ENCODE measurements around the gene SYNGR3. TPM values are rescaled to one million over a fixed set of nuclear protein-coding genes. Genes with fewer than 3 reads are reported as not detected.

Gene SYNGR3
- total RNA-seq, 1 experiment from 2014 or later, result 4.0 TPM

GRCh38 chr16:1991135-1991551 is 1.4 kb downstream of the SYNGR3 start:
- no peak for DNase-seq (ENCODE audit: extremely low read depth, low read depth)

- DNase-seq (ENCODE audit: extremely low read depth, low read depth), result no peak
Measured at GRCh38 chr16:1991588-1991947, 1.8 kb downstream of the SYNGR3 start.

GRCh38 chr16:1991948-1992703 is 2.4 kb downstream of the SYNGR3 start:
- peak; percentile 89 for DNase-seq (ENCODE audit: extremely low read depth, low read depth)

GRCh38 chr16:1992704-1993317 is 3.0 kb downstream of the SYNGR3 start:
- no peak for DNase-seq (ENCODE audit: extremely low read depth, low read depth)

- DNase-seq (ENCODE audit: extremely low read depth, low read depth), result no peak
Measured at GRCh38 chr16:1993731-1994131, 4.0 kb downstream of the SYNGR3 start.

GRCh38 chr16:1997494-1998359 is 8.0 kb downstream of the SYNGR3 start:
- no peak for DNase-seq (ENCODE audit: extremely low read depth, low read depth)

DNA sequence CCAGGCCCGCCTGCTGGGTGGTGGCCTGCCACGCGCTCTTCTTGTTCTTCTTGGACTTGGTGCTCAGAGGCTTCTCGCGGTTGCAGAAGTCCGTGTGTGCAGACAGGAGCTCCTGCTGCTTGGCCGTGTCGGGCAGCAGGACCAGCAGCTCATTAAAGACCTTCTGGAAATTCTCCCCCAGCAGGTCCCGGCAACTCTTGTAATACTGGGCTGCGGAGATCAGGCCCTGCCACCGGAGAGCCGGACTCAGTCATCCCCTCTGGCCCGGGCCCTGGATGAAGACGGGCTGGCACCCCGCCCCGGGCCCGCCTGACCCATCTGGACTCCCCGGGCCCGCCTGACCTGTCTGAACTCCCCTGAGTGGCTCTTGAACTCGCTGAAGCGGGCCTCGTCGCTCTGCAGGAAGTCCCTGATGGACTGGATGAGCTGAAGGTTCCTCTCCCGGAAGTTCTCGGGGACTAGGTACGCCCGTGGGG is 8.6 kb downstream of the SYNGR3 start:
- no peak for DNase-seq (ENCODE audit: extremely low read depth, low read depth)

DNA sequence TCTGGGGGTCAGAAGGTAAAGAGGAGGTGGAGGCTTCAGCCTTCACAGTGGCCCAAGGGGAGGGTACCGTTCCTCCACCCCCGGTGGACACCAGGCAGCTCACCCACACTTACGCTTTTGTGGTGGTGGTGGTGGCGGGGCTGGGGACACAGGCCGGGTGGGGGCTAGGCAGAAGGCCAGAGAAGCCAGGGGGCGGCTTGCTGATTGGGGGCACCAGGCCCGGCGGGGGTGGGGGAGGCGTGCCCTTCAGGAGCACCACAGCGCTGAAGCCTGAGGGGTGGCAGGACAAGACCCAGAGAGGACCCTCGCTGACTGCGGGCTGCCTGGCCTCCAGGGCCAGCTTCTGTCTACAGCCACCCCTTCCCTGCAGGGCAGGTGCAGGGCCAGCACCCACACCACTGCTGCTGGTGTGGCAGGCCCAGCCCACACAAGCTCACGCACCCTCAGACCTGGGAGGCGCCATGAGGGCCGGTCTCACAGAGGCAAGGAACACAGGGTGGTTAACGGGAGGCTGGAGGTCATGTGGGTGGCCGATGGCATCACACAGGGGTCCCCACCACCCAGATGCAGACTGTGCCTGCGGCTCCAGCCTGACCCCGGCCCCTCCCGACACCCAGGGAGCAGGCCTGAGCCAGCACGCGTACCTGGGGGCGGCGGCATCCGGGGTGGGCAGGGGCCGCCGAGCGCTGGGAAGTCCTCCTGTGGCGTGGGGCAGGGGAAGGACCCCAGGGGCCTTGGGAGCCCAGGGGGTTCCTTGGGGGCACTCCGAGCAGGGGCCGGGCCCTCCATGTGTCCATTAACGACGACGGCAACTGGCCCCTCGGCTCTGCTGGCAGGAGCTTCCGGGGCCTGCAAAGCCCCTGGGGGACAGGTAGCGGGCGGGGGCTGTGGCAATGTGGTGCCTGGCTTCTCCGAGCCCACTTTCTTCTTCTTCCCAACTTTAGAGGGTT is 9.4 kb downstream of the SYNGR3 start:
- no peak for DNase-seq (ENCODE audit: extremely low read depth, low read depth)

- no peak for DNase-seq (ENCODE audit: extremely low read depth, low read depth)
Measured at GRCh38 chr16:1999866-2000514, 10.2 kb downstream of the SYNGR3 start.

- no peak for DNase-seq (ENCODE audit: extremely low read depth, low read depth)
Measured at GRCh38 chr16:2001035-2001434, 11.3 kb downstream of the SYNGR3 start.

DNA sequence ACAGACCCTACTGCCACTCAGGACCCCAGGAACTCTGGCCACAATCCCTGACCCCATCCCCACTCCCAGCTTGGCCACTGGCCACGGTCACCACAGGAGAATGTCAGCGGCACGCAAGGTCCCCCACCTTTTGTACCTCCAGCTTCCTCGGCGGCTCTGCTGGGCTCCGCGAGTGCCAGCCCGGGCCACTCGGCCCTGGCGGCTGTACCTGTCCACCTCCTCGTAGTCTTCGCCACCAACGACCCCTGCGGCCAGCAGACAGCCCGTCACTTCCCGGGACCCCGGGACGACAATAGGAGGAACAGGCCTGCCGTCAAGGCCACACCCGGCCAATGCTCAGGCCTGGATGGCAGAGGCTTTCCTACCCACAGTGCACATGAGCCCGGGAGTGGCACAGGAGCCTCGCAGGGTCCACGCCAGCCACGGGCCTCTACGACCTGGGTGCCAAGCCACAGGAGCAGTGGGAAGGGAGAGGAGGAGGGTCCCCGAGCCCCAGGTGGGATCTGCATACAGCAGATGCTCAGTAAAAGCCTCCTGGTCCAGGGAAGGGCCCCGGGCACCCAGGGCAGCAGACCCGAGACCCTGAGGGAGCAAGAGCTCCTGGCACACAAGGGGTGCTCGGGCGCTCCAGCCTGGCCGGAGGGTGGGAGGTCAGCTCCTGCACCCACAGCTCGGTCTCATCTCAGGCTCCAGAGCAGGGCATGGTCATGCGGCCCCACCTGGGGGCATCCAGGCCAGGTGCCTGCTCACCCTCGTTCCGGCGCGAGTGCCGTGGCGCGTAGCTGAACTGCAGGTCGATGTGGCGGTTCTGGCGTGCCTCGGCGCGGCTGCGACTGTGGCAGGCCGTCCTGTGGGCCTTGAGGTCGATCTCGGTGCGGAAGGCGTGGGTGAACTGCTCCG is 11.9 kb downstream of the SYNGR3 start:
- DNase-seq (ENCODE audit: extremely low read depth, low read depth), result no peak

DNA sequence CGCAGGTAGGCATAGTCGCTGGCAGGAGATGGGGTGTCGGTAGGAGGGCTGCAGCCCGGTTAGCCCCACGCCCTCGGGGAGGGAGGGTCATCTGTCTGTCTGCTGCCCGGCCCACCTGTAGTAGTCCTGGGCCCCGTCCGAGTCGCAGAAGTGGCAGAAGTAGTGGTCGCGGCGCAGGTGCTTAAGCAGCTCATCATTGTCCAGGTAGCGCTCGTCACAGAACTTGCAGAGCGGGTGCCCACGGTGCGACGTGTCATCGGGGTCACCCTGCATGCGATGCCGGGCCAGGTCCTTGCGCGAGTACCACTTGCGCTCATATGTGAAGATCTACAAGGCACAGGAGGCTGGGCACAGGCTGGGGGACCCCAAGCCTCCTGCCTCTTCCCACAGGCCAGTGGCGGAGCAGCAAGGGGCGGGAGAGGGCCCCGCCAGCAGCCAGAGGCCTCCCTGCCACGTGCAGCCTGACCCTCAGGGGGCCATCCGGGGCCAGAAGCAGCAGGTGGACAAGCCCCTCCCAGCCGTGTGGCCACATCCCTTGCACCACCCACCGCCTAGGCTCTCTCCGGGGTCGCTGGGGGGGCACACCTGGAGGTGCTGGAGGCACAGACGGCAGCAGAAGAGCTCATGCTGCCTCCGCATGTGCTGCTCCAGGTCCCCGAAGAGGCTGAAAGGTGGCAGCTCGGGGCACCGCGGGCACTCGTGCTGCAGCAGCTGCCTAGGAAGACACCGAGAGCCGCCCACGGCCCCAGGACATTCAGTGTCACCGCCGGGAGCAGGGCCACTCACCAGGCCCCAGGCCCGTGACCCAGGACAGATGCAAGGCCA is 12.8 kb downstream of the SYNGR3 start:
- no peak for DNase-seq (ENCODE audit: extremely low read depth, low read depth)

DNA sequence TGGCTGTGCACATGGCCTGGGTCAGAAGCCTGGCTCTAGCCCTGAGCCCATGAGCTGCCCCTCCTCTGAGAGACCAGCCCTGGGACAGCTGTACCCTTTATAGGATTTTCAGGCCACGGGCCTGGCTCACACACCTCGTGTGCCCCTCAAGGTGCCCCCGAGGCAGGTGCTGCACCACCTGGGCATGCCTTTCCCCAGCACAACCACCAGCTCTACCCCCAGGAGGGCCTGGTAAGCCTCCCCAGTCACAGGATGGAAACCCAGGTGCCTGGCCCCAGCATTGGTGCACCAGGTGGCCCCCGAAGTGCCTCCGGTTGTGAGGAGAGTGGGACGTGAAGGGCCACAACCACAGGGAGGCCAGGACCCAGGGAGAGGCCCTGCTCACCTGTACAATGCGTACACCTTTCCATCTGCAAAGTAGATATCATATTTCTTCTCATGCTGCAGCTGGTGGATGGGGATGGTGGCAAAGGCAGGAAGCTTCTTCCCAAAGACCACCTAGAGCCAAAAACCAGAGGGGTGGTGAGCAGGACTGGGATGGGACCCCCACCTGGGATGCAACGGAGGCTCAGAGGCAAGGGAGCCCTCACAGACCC is 13.6 kb downstream of the SYNGR3 start:
- DNase-seq (ENCODE audit: extremely low read depth, low read depth), result no peak

DNA sequence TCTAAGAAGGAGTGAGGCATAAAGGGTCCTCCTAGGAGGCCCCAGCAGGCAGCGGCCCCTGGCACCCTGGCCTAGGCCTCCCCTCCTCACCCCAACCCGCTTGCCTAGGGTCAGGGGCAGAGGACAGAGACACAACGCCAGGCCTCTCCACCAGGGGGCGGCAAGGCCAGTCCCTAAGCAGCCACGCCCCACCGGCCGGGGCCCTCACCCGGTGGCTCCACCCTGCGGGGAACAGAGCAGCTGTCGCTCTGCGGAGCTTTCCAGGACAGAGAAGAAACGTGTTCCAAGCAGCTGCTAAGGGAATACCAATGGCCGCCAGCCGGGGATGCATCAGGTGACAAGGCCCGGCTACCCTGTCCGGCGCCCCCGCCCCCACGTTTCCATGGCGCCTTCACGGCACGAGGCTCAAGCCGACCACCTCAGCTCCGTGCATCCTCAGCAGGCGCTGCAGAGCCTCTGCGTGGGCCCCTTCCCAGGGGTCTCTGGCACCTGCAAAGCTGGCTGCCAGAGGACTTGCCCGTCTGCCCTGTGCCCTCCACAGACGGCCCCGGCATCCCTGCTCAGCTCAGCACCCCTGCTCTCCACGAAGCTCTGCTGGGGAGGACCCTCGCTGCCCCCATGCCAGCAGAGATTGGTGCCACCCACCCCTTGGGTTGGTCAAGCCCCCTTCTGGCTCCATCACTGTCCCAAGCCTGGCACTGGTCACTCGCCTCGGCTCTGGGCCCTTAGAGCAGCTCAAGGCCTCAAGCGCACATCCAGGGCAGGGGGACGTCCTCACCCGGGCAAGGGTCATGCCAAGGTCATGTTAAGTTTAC is 14.3 kb downstream of the SYNGR3 start:
- DNase-seq (ENCODE audit: extremely low read depth, low read depth), result peak; percentile 91

- no peak for DNase-seq (ENCODE audit: extremely low read depth, low read depth)
Measured at GRCh38 chr16:2004795-2005517, 15.2 kb downstream of the SYNGR3 start.

DNA sequence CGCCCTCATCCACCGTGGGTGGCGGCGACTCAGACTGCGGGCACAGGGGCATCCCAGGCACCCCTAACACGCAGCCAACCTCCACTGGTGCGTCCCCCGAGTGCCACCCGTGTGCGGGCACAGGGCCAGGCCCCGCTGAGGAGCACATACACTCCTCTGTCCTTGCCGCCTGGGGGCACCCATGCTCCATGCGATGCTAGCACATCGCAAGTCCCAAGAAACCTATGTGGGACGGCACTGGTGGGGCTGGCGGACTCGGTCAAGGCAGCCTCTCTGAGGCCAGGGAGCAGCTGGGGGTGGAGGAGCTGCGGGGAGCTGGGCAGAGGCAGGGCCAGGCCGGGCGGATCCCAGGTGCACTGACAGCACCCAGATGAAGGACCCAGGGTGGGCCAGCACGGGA is 15.9 kb downstream of the SYNGR3 start:
- DNase-seq (ENCODE audit: extremely low read depth, low read depth), result peak; percentile 77
